ENCODE results near the gene SLC12A8. TPM values are rescaled to one million over a fixed set of nuclear protein-coding genes. Genes with fewer than 3 reads are reported as not detected.

The SLC12A8 gene
- total RNA-seq, 1 donor from 2014 or later: 18.7 TPM

DNA sequence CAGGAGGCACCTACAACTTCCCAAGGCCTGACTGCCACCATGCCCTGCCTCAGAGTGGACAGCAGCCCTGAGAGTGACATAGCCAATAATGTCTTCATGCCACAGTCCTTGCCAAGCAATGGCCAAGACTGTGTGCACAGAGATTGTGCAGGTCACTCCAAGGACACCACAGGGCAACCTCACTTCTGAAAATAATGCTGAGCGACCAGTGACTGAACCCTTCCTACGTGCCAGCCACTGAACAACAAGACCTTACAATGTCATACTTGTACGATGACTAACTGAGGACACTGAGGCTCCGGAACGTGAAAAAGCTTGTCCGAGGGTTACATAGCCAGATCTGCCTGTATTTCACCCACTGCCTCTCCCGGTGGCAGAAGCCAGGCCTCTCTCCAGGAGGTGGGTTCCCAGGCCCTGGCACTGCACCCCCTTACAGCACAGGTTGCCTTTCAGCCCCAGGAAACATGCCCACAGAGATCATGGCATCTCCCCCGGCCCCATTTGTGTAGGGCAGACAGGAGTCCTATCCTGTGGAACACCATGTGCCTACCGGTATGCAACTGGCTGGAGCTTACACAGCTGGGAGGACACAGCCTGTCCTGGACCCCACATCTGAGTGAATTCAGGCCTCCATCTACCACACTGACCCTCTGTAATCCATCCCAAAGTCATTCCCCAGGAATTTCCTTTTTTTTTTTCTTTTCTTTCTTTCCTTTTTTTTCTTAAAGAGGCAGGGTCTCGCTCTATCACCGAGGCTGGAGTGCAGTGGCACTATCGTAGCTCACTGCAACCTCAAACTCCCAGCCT, 72.3 kb downstream of the SLC12A8 start:
- DNase-seq (ENCODE audit: low read depth): no peak

DNA sequence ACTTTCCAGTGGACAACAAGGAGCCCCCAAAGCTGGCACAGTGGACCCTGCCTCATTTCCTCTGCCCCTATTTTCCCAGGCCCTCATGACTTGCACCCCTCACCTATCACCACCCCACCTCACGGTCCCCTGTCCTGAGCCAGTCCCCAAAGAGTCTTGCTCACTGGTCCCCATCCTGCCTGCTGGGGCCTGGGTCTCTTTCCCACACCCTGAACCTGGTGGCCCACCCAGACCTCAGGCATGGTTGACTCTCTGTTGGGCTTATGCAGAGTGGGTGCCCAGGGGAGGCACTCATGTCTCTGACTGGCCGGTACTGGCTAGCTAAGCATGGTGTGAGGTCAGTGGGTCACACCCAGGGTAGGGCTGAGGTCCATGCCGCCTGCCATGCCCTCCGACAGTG, 73.2 kb downstream of the SLC12A8 start:
- DNase-seq (ENCODE audit: low read depth): no peak

DNA sequence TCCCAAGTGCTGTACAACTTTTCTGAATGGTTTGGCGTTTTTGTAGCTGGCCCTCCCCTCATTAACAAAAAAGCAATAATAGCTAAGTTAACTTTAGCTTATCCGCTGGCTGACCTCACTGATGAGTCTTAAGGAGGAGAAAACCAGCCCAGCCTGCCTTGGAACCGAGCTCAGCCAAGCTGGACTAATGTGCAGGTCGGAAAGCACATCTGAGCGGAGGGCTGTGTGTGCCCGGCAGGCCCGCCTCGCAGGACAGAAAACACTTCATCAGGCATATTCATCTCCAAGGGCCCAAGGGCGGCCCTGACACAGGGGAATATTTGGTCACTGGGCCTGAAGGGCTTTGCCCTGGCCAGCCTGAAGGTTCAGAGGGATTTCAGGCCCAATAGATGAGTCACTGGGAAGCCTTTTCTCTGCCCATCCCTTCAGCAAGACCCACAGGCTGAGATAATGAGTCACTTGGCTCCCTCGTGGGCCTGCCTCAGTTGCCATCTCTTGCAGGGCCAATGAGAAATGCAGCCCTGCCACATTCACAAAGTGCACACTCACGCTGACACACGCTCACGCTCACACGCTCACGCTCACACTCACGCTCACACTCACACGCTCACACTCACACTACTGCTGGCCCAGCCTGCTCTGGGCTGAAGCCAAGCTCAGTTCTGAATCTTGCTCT, 75.1 kb downstream of the SLC12A8 start:
- peak; percentile 71 for DNase-seq (ENCODE audit: low read depth)

DNA sequence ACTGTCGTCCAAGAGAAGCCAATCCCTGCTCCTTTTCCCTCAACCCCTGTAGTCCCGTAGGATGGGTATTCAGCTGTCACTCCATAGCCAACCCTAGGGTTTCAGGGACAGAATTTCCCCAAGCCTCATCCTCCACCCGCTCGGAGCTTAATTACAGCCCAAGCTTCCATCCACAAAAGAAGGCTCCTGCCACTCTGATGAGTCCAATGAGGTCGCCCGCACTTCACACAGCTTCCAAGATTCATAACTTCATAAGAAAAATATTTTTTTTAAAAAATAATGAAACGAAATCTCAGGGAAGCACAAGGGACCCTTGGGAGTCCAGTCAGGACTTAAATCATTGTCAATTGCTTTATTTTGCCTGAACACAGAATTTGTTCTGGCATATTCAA, 75.6 kb downstream of the SLC12A8 start:
- DNase-seq (ENCODE audit: low read depth): no peak

DNA sequence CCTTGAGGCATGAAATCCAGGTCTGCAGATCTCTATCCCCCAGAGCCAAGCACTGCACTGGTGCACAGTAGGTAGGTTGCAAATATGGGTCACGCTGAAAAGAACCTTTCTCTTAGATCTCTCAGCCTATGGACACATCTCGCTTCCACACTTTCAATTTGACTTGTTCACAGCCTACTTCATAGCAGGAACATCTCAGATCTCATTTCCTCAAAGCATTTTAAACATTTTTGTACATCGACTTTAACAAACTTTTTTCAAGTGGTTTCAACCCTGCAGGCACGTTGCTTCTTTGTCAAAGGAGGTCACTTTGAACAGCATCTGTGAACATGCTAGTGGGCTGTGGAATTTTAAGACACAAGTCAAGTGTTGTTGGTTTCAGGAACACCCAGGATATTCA, 76.0 kb downstream of the SLC12A8 start:
- no peak for DNase-seq (ENCODE audit: low read depth)

DNA sequence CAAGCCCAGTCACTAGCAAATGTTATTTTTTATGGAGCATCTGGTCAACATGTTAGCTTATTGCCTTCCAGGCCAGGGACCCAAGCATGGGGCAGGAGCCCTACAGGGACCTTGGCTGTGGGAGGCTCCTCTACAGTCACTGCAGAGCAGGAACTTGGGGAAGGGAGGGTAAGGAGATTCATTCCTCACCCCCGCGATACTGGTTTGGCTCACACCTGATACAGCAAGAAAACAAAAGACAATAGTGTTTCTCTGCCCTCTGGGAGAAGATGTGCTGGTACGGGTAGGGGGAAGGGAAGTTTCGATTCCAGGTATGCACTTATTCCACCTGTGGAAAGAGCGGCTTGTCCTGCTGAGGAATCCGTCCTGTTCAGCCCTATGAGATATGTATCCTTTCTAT, 77.6 kb downstream of the SLC12A8 start:
- DNase-seq (ENCODE audit: low read depth): no peak

DNA sequence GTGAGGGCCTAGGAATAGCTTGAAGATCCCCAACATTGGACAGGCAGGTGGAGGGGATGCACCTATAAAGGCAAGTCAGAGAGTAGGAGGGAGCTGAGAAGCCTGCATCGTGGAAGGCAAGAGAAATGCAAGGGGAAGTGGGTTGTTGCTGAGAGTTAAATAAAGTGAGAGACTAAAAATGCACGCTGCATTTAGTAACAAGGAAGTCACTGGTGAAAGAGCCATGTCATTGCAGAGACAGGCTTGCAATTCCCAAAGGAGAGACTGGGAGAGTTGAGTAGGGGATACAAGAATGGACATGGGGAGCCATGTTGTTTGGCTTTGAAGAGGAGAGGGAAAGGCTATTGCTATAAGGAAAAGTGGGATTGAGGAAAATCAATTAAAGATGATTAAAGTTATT, 79.7 kb downstream of the SLC12A8 start:
- no peak for DNase-seq (ENCODE audit: low read depth)

DNA sequence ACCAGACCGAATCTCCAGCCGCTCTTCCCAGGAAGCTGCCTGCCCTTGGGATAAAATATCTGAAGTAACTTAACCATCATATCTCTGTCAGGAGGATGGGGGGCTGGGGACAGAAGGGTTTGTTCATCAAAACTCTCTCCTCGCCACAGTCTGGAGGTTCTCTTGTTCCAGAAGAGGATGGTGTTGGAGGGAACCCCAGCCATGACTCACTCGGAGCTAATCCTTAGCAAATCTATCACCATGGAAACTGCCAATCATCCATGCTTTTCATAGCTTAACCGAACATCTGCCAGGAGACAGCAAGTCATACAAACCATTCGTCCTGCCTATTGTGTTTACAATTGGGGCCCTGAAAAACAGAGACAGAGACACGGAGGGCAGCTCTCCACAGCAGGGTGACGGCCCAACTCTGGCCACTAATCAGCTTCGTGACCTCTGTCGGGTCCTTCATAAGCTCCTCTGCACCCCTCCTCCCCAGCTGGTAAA, 83.0 kb downstream of the SLC12A8 start:
- DNase-seq (ENCODE audit: low read depth): peak; percentile 80

DNA sequence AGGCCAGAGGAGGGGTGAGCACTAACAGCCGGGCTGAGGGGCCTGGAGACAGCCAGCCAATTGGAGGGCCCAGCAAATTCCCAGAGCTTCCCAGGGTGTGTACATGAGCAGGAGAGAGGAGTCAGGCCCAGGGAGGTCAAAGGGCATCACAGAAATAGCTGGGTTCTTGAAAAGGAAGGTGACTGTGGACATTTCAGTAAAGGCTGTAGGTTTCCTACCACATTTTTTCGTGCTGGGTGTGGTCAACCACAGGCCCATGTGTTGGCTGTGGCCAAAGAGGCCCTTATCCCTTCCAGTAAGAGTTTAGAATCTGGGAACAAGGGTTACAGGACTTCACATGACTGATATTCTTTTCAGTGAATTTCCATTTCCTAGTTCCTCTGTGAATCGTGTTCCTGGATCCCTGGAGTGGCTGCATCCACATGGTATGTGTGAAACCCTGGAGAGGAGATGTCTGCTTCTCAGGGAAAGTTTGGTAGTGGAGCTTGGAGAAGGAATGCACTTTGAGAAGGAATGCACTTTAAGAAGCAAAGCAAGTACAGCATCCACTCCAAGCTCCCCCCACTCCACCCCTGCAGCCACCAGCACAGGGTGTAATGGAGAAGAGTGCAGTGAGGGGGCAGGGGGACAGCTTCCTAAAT, 83.6 kb downstream of the SLC12A8 start:
- peak; percentile 70 for DNase-seq (ENCODE audit: low read depth)

DNA sequence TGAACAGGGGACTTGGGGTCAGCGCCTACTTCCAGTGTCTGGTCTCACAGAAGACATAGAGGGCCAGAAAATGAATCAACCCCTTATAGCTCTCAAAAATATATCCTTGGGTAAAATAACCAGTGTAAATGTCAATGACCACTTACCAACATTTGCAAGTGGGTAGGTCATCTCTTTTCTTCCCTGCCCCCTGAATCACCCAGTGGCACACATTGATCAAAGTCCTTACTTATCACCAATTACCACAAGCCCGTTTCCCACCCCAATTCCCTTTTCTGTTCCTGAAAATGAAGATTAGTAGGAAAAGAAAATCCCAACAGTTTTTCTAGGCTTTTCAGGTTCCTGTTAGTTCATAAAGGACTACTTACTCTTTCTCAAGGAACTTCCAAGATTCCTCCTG, 86.2 kb downstream of the SLC12A8 start:
- no peak for DNase-seq (ENCODE audit: low read depth)

DNA sequence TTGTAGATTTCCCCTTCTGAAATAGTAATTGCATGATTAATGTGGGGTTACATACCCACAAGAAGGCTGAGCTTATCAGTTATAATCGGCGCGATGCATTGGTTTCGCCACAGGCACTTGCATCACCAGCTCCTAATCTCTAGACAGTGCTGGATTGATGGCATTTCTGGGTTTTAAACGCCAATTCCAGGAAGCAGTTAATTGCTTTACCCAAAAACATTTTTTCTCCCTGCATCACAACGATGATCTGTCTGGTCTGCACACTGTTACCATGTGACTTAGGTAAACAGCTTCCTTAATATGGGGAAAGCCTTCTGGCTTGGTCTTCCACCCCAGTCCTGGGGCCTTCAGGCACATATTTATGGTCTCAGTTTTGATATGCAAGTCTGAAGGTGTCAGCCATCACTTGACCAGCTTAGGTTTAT, 86.7 kb downstream of the SLC12A8 start:
- DNase-seq (ENCODE audit: low read depth): no peak

DNA sequence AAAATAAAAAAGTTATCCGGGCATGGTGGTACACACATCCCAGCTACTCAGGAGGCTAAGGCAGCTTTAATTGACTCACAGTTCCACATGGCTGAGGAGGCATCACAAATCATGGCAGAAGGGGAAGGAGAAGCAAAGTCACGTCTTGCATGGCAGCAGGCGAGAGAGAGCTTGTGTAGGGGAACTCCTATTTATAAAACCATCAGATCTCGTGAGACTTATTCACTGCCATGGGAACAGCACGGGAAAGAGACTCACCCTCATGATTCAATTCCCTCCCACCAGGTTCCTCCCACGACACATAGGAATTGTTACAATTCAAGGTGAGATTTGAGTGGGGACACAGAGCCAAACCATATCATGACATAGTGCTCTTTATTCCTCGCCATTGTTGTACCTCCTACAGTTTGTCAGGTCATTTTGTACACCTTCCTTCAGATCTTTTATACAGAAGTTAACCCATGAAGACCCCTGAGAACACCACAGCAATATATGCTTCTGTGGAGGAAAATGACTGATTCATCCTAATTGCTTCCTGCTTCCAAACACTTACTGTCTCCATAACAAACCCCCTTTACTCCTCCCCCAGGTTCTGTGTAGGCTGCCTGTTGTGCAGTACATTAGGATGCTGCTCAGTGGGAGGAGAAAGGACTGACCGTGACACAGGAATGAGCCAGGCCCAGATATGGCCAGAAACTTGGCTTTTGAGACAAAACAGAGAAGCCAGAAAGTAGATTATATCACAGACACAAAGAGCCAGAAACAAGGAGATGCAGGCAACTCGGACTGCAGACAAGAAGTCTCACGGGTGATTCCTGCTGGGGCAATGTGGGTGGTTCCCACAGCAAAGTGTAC, 88.9 kb downstream of the SLC12A8 start:
- DNase-seq (ENCODE audit: low read depth): no peak

DNA sequence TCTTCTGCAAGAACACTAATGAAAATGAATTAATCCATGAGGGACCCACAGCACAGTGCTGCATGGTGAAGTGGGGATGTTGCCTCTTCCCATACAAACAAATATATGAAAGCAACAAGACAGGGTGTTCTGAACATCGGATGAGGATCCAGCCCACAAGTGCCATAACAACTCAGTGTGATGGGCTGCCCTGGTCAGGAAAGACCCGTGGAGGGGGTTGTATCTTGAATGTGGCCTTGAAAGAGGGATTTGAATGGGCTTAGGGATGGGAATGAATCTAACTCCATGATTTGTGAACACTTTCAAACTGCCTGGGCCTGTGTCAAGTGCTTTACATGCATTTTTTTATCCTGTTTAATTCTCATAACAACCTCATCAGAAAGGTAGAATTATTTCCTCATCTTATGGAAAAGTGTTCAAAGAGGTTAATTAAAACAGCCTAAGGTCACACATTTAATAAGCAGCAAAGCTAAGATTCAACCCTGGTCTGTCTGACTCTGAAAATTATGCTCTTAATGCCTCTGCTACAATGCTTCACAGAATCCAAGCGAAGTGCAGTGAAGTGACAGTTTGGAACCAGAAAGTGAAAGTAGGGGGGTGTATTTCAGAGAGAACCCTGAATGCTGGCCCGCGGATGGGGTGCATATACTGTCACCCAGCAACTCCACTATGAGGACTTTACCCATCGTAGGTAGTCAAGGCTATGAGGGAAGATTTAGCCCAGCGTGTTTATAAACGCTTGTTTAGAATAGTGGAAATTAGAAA, 91.1 kb downstream of the SLC12A8 start:
- DNase-seq (ENCODE audit: low read depth): no peak

DNA sequence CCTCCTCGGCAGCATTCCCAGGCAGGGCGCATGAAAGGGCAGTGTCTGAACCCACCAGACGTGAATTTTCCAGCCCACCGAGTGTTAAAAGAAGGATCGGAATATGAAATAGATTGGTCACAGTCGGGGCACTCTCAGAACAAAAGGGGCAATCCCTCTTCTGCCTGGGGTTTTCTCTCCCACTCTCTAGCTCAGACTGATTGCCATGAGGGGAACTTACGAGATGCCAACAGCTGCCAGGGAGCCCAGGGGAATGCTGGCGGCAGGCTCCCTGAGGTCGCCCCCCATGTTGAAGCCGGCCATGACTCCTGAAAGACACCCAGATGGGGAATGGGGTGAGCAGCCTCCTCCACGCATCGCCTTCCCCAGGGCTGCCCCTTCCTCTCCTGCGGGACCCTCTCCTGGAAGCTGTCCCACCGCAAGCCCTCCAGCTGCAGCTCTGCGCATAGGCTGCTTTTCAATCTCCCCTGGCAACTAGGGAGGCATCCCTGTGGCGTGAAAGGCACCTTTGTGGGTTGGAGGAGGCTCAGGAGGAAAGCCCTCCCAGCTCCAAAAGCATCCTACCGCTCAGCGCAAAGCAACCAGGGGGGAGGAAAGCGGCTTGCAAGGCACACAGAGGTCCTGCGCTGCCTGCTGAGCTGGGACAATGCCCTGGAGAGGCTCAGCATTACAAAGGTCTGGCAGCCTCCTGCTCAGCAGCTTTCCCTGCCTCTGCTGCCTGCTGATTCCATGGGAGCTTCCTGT, 92.0 kb downstream of the SLC12A8 start:
- no peak for DNase-seq (ENCODE audit: low read depth)

DNA sequence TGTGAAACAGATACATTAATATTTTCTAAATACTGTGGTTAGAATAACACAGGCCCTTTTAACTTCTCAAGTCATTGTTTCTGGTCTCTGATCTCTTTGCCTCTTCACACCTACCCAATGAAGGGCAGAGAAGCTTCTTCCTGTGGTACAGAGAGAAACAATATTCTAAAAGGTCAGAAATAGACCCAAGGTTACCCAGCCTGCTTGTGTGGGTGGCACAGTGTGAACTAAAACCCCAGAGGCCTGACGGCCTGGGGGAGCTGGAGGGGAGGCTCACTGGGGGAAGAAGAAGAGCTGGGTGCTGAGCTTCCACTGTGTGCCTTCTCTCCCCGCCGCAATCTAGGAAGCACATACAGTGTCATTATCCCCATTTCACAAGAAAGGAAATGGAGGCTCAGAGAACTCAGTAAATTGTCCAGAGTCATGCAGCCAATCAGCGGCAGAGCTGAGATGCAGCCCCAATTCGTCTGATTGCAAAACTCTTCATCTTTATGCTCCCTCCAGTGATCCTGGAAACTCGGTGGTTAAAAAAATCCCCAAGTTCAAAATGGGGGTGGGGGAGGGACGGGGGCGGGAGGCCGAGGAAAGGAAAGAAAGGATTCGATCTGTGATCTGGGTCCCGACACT, 92.7 kb downstream of the SLC12A8 start:
- DNase-seq (ENCODE audit: low read depth): no peak

DNA sequence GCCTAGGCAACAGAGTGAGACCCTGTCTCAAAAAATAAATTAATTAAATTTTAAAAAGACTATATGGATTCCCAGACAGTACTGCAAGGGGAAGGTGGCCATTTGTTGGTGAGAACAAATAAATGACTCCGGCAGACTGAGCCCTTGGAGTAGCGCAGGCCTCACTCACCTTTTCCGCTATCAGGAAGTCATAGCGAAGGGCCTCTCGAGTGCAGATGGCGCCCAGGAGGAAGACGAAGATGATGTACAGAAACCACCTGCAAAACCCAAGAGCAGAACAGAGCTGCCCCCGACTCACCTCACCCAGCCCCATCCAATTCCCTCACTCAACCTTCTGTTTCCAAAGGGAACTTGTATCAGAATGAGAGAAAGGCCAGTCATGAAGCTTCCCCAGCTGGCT, 93.9 kb downstream of the SLC12A8 start:
- no peak for DNase-seq (ENCODE audit: low read depth)

DNA sequence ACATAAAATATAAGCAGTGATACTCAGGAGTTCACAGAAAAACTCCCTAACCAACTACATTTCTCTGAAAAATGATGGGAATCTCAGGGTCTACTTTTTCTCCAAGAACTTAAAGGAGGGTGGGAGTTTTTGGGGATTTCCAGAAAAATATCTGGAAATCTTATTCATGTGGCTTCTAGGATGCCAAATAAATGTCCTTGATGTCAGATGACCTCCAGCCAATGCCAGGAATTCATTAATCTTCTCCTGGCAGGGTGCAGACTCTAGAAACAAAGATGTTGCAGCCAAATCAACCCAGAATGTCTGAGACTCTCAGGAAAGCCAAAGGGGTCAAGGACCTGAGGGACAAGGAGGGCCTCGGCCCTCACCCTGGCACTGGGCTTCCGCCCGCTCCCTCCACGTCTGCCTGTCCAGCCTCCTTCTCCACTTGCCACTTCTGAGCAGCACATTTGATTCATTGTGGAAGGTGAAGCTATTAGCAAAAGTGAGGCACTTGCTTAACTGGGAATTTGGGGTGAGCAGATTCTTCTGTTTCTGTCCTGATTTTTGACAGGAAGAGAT, 94.8 kb downstream of the SLC12A8 start:
- no peak for DNase-seq (ENCODE audit: low read depth)

DNA sequence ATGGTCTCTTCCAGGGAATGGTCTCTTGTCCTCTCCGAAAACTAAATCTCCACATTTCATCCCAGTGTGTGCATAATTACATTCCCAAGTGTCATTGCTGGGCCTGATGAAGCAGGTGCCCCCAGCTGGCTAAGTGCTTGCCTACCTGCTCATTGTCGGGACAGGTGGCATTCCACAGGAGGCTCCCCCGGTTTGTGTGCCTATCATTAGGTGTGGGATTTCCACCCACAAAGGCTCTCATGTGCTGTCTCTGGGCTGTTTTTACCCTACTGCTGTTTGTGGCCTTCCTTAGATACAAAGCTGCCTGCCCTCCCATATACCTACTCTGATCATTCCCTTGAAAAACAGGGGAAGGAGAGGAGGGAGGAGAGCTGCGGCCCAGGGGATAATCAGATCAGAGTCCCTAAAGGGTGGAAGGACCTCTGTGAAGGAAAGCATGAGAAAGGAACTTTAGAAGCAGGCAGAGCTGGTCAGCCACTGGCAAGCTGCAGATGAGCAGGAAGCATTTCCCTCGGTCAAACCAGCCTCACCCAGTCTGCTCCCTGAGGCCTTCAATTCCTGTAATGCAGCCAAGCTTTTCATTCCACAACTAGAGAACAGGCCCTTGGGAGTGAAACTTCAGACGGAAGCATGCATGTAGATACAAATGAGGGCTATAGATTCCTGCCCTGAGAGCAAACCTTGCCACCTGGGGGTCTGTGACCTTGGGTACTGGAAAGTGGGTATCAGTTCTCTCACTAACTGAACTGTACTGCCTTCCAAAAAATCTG, 96.1 kb downstream of the SLC12A8 start:
- DNase-seq (ENCODE audit: low read depth): peak; percentile 94

DNA sequence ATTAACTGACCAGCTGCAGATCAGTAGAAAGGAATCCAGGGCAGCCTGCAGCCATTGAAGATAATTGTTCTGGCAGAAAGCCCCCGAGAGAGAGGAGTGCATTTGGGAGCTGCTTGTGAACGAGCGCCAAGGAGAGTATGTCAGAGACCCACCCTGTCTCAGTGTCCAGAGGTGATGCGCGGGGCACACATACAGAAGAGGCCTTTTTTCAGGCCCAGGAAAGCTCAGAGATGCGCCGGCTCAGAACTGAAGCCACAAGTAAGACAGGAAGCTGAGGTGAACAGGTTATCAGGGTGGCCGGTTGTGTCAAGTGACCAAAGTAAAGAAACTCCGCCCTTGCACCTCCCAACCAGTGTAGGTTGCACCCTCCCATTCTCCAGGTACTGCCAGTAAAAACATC, 96.9 kb downstream of the SLC12A8 start:
- DNase-seq (ENCODE audit: low read depth): no peak
